ENCODE results near the gene IL1R1. TPM values are rescaled to one million over a fixed set of nuclear protein-coding genes. Genes with fewer than 3 reads are reported as not detected.

Gene IL1R1
- total RNA-seq, 1 donor from 2014 or later, result 1.5 TPM

GRCh38 chr2:102187496-102188150, 45.1 kb downstream of the IL1R1 start:
- peak overlapping the region; percentile 63 for H3K27ac Mint-ChIP-seq
- DNase-seq (ENCODE audit: low spot score), result no peak
- peak overlapping the region; percentile 73 for H3K4me3 Mint-ChIP-seq
- H3K27me3 Mint-ChIP-seq (ENCODE audit: insufficient read depth), result peaks cover 23% of the 10 kb centered on the region
- H3K9me3 Mint-ChIP-seq, result no peaks in the 10 kb centered on the region
- H3K4me1 Mint-ChIP-seq (ENCODE audit: low read depth), result peaks cover 17% of the 10 kb centered on the region
- H3K36me3 Mint-ChIP-seq (ENCODE audit: low read depth), result no peaks in the 10 kb centered on the region
- intact Hi-C loops (cut with micrococcal nuclease), result loop anchor here (10.0 kb wide), 1 partner anchor 303 kb away; no protein-coding TSS in a partner anchor

GRCh38 chr2:102190430-102191107, 48.0 kb downstream of the IL1R1 start:
- Mint-ChIP-seq H3K27me3 (ENCODE audit: insufficient read depth) (peaks cover 13% of the 10 kb centered on the region), H3K27ac (no peak overlapping the region), H3K36me3 (ENCODE audit: low read depth) (no peaks in the 10 kb centered on the region), H3K4me1 (ENCODE audit: low read depth) (peaks cover 11% of the 10 kb centered on the region), H3K9me3 (no peaks in the 10 kb centered on the region), H3K4me3 (no peak overlapping the region)
- intact Hi-C loops (cut with micrococcal nuclease), result no loop called here
- no peak for DNase-seq (ENCODE audit: low spot score)

DNA sequence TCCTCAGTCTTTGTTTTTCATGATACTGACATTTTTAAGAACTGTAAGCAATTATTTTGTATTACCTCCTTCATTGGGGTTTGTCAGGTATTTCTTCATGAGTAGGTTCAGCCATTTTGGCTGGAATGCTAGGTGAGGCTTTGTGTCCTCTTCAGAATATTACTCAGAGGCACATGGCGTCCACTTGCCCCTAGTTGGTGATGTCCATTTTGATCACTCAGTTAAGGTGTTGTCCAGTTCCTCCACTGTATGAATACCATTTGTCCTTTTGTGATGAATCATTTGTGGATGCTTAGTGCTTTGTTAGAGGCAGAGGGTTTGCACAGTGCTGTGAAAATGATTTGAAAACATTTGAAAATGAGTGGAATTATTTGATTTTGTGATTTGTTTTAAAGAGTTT, 49.0 kb downstream of the IL1R1 start:
- intact Hi-C loops (cut with micrococcal nuclease), result no loop called here
- Mint-ChIP-seq H3K27me3 (ENCODE audit: insufficient read depth) (peaks cover 8% of the 10 kb centered on the region), H3K27ac (no peak overlapping the region), H3K36me3 (ENCODE audit: low read depth) (no peaks in the 10 kb centered on the region), H3K4me1 (ENCODE audit: low read depth) (peaks cover 10% of the 10 kb centered on the region), H3K4me3 (no peak overlapping the region), H3K9me3 (no peaks in the 10 kb centered on the region)
- DNase-seq (ENCODE audit: low spot score), result no peak

DNA sequence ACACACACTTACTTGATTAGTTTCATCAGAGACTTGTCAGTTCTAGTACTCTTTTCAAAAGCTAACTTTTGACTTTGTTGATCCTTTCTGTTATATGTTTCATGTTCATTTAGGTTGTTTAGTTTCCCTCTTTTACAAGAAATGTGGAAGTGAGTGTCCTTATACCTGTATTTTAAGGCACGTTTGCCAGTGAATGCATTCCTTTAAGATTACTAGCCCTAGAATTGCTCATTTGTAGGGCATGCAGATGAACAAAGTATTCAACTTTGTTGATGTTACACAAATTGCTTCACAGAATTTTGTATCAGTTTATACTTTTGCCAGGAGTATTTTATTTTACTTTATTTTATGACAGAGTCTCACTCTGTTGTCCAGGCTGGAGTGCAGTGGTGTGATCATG, 50.5 kb downstream of the IL1R1 start:
- intact Hi-C loops (cut with micrococcal nuclease), result no loop called here
- H3K36me3 Mint-ChIP-seq (ENCODE audit: low read depth), result no peaks in the 10 kb centered on the region
- no peaks in the 10 kb centered on the region for H3K9me3 Mint-ChIP-seq
- peaks cover 11% of the 10 kb centered on the region for H3K4me1 Mint-ChIP-seq (ENCODE audit: low read depth)
- peaks cover 6% of the 10 kb centered on the region for H3K27me3 Mint-ChIP-seq (ENCODE audit: insufficient read depth)
- H3K27ac Mint-ChIP-seq, result no peak overlapping the region
- no peak for DNase-seq (ENCODE audit: low spot score)
- no peak overlapping the region for H3K4me3 Mint-ChIP-seq

DNA sequence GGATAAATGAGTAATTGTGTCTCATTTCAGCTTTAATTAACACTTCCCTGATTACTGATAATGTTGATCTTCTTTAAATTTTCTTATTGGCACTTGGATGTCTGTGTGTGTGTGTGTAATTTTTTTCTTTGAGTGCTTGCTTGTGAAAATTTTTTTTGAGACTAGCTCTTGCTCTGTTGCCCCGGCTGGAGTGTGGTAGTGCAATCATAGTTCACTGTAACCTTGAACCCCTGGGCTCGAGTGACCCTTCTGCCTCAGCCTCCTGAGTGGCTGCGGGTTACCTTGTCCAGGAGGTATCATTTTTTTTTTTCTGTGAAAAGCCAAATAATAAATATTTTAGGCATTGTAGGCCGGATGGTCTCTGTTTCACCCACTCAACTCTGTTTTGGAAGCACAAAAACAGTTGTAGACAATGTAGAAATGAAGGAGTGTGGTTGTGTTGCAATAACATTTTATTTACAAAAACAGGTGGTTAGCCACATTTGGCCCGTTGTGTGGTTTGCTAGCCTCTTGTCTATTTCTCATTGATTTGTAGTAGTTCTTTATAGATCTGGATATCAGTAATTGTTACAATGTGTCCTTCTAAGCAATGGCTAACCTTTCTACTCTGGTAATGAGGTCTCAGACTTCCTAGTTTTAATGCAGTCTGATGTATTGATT, 52.2 kb downstream of the IL1R1 start:
- H3K4me3 Mint-ChIP-seq, result no peak overlapping the region
- no peaks in the 10 kb centered on the region for H3K36me3 Mint-ChIP-seq (ENCODE audit: low read depth)
- peaks cover 8% of the 10 kb centered on the region for H3K27me3 Mint-ChIP-seq (ENCODE audit: insufficient read depth)
- H3K4me1 Mint-ChIP-seq (ENCODE audit: low read depth), result peaks cover 10% of the 10 kb centered on the region
- DNase-seq (ENCODE audit: low spot score), result no peak
- intact Hi-C loops (cut with micrococcal nuclease), result no loop called here
- H3K27ac Mint-ChIP-seq, result no peak overlapping the region
- no peaks in the 10 kb centered on the region for H3K9me3 Mint-ChIP-seq

- H3K27ac Mint-ChIP-seq, result no peak overlapping the region
Measured at GRCh38 chr2:102197389-102198137, 55.0 kb downstream of the IL1R1 start.

GRCh38 chr2:102200539-102200938, 58.0 kb downstream of the IL1R1 start:
- H3K4me1 Mint-ChIP-seq (ENCODE audit: low read depth), result peaks cover 10% of the 10 kb centered on the region
- no peaks in the 10 kb centered on the region for H3K36me3 Mint-ChIP-seq (ENCODE audit: low read depth)
- peaks cover 9% of the 10 kb centered on the region for H3K27me3 Mint-ChIP-seq (ENCODE audit: insufficient read depth)
- DNase-seq (ENCODE audit: low spot score), result no peak
- intact Hi-C loops (cut with micrococcal nuclease), result no loop called here
- no peak overlapping the region for H3K4me3 Mint-ChIP-seq
- H3K9me3 Mint-ChIP-seq, result peaks cover 11% of the 10 kb centered on the region
- H3K27ac Mint-ChIP-seq, result no peak overlapping the region

More at GRCh38 chr2:102197389-102198137, 55.0 kb downstream of the IL1R1 start:
- intact Hi-C loops (cut with micrococcal nuclease), result no loop called here
- no peak for DNase-seq (ENCODE audit: low spot score)
- Mint-ChIP-seq H3K4me3 (no peak overlapping the region), H3K4me1 (ENCODE audit: low read depth) (peaks cover 10% of the 10 kb centered on the region), H3K9me3 (no peaks in the 10 kb centered on the region), H3K36me3 (ENCODE audit: low read depth) (no peaks in the 10 kb centered on the region), H3K27me3 (ENCODE audit: insufficient read depth) (peaks cover 4% of the 10 kb centered on the region)

- Mint-ChIP-seq H3K27ac (no peak overlapping the region), H3K4me1 (ENCODE audit: low read depth) (no peaks in the 10 kb centered on the region), H3K27me3 (ENCODE audit: insufficient read depth) (peaks cover 9% of the 10 kb centered on the region), H3K9me3 (peaks cover 14% of the 10 kb centered on the region), H3K36me3 (ENCODE audit: low read depth) (no peaks in the 10 kb centered on the region), H3K4me3 (no peak overlapping the region)
- intact Hi-C loops (cut with micrococcal nuclease), result no loop called here
- DNase-seq (ENCODE audit: low spot score), result no peak
Measured at GRCh38 chr2:102204638-102205037, 62.1 kb downstream of the IL1R1 start.

- no peak overlapping the region for H3K4me3 Mint-ChIP-seq
- no peaks in the 10 kb centered on the region for H3K4me1 Mint-ChIP-seq (ENCODE audit: low read depth)
- peaks cover 9% of the 10 kb centered on the region for H3K27me3 Mint-ChIP-seq (ENCODE audit: insufficient read depth)
- intact Hi-C loops (cut with micrococcal nuclease), result no loop called here
- no peak overlapping the region for H3K27ac Mint-ChIP-seq
- DNase-seq (ENCODE audit: low spot score), result no peak
- no peaks in the 10 kb centered on the region for H3K36me3 Mint-ChIP-seq (ENCODE audit: low read depth)
- H3K9me3 Mint-ChIP-seq, result peaks cover 14% of the 10 kb centered on the region
Measured at GRCh38 chr2:102206666-102207341, 64.3 kb downstream of the IL1R1 start.

DNA sequence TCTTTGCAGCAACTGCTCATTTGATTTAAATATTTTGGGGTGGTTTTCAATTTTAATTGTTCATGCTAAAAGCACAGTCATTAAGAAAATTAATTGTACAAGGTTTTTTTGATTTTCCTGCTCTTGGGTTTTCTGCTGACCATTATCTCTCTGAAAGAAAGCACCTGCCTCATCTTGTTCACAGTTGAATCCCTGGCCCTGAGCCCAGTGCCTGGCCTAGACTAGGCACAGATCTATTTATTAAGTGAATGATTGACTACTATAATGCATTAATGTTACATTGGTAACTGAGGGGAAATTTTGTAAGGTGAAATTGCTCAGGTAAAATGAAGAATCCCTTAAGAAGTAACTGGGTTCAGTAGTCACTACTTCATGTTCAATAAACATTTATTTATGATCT, 66.2 kb downstream of the IL1R1 start:
- Mint-ChIP-seq H3K27me3 (ENCODE audit: insufficient read depth) (peaks cover 5% of the 10 kb centered on the region), H3K36me3 (ENCODE audit: low read depth) (no peaks in the 10 kb centered on the region), H3K27ac (no peak overlapping the region), H3K4me1 (ENCODE audit: low read depth) (no peaks in the 10 kb centered on the region), H3K4me3 (no peak overlapping the region), H3K9me3 (peaks cover 13% of the 10 kb centered on the region)
- intact Hi-C loops (cut with micrococcal nuclease), result no loop called here
- DNase-seq (ENCODE audit: low spot score), result no peak

DNA sequence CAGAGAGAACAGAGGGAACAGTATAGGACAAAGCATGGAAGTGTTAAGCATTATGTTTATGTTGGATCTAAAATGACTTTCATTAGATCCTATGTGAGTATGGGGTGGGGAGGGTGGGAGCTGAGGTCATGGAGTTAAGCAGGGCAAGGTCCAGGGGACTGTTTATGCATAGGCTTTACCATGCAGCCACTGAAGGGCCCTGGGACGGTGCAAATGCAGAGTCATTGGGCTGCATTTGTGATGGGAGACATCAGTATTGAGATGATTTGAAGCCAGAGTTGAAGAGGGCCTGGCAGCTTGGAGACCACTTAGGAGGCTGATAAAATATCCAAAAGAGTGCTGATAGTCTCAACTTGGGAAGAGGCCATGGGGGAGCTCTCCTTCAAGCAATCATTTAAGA, 66.9 kb downstream of the IL1R1 start:
- H3K27me3 Mint-ChIP-seq (ENCODE audit: insufficient read depth), result peaks cover 5% of the 10 kb centered on the region
- no peaks in the 10 kb centered on the region for H3K4me1 Mint-ChIP-seq (ENCODE audit: low read depth)
- peaks cover 9% of the 10 kb centered on the region for H3K9me3 Mint-ChIP-seq
- DNase-seq (ENCODE audit: low spot score), result no peak
- H3K4me3 Mint-ChIP-seq, result no peak overlapping the region
- H3K36me3 Mint-ChIP-seq (ENCODE audit: low read depth), result no peaks in the 10 kb centered on the region
- intact Hi-C loops (cut with micrococcal nuclease), result no loop called here
- no peak overlapping the region for H3K27ac Mint-ChIP-seq

- Mint-ChIP-seq H3K27ac (no peak overlapping the region), H3K4me3 (no peak overlapping the region), H3K4me1 (ENCODE audit: low read depth) (peaks cover 16% of the 10 kb centered on the region), H3K27me3 (ENCODE audit: insufficient read depth) (peaks cover 2% of the 10 kb centered on the region), H3K36me3 (ENCODE audit: low read depth) (peaks cover 20% of the 10 kb centered on the region), H3K9me3 (peaks cover 40% of the 10 kb centered on the region)
- no peak for DNase-seq (ENCODE audit: low spot score)
- intact Hi-C loops (cut with micrococcal nuclease), result no loop called here
Measured at GRCh38 chr2:102217032-102217431, 74.5 kb downstream of the IL1R1 start.

Data from activated T-helper 1 cell treated with anti-CD3 and anti-CD28 coated beads, Interleukin-12 subunit alpha, Interleukin-12 subunit beta, Interleukin-2, Interleukin-4 antibody, amounts not matched to agents 30 ng/mL and 10 ng/mL and 1 ng/mL, durations not matched to agents 14 hours and 24 hours and 36 hours (primary cell).